DND-41 (cell line): ENCODE results near the gene NHLRC2.
"Not testable (repeated sequence)": the region's sequence is repeated elsewhere in the genome, so short reads cannot be mapped to it uniquely, and the experiment has no call there.

ENCODE experiments used
- ATAC-seq: fragments of 200-7000 bp; cut with Tn5 transposase; 3 replicates; pipeline ENCODE4 v1.9.1; 2021; ENCODE audit warnings: low read depth; ENCODE audit not compliant: insufficient read depth
- DNase-seq: peaks from one replicate; pipeline ENCODE4 v3.0.0-alpha.2; 2020
- H2AFZ ChIP-seq: 2 replicates; pipeline ENCODE4 v1.6.0; 2012; ENCODE audit warnings: low read depth, low read length
- H3K27ac ChIP-seq: 2 replicates; pipeline ENCODE4 v1.5.1; 2012; ENCODE audit warnings: low read length, inconsistent platforms
- H3K27me3 ChIP-seq: fragments of 200-600 bp; sonication (generic); 2 replicates; pipeline ENCODE4 v1.6.0; 2012; ENCODE audit warnings: low read length, mild to moderate bottlenecking, inconsistent platforms; ENCODE audit not compliant: insufficient read depth, poor library complexity
- H3K36me3 ChIP-seq: 2 replicates; pipeline ENCODE4 v1.5.1; 2012; ENCODE audit warnings: low read length, inconsistent platforms; ENCODE audit not compliant: insufficient read depth
- H3K4me1 ChIP-seq: 2 replicates; pipeline ENCODE4 v1.5.1; 2012; ENCODE audit warnings: mild to moderate bottlenecking, low read length; ENCODE audit not compliant: insufficient read depth
- H3K4me2 ChIP-seq: 2 replicates; pipeline ENCODE4 v1.6.0; 2012; ENCODE audit warnings: mild to moderate bottlenecking, moderate library complexity, low read length, inconsistent platforms; ENCODE audit not compliant: insufficient read depth
- H3K4me3 ChIP-seq, 2 experiments: fragments of 200-600 bp in 1 of 2; shearing (Covaris generic) in 1 of 2; 2 replicates each; pipeline ENCODE4 v1.5.1; 2012 to 2016; ENCODE audit warnings: inconsistent platforms in 2 of 2, low read length in 2 of 2, mild to moderate bottlenecking in 2 of 2, low read depth in 1 of 2, moderate library complexity in 1 of 2
- H3K79me2 ChIP-seq: 2 replicates; pipeline ENCODE4 v1.6.0; 2012; ENCODE audit warnings: low read length, inconsistent platforms; ENCODE audit not compliant: insufficient read depth
- H3K9ac ChIP-seq: 2 replicates; pipeline ENCODE4 v1.6.0; 2012; ENCODE audit warnings: low read depth, mild to moderate bottlenecking, inconsistent platforms, low read length, moderate library complexity
- H3K9me3 ChIP-seq: 2 replicates; pipeline ENCODE4 v1.5.1; 2012; ENCODE audit warnings: low read length, moderate library complexity, mild to moderate bottlenecking, inconsistent platforms; ENCODE audit not compliant: insufficient read depth, severe bottlenecking
- H4K20me1 ChIP-seq: 2 replicates; pipeline ENCODE4 v1.6.0; 2012; ENCODE audit warnings: low read length; ENCODE audit not compliant: insufficient read depth
- EZH2 ChIP-seq: IDR thresholded peaks from 3 replicates; pipeline ENCODE4 v1.6.1; 2012; ENCODE audit warnings: borderline replicate concordance, low read depth, mild to moderate bottlenecking, moderate library complexity, low read length, inconsistent platforms; ENCODE audit not compliant: severe bottlenecking
- TF ChIP-seq, protein P1 (sequence below): IDR thresholded peaks from 2 replicates; pipeline ENCODE4 v1.5.1; 2012; ENCODE audit warnings: borderline replicate concordance, low read length, moderate library complexity, mild to moderate bottlenecking; ENCODE audit not compliant: poor library complexity, severe bottlenecking; ENCODE audit errors: extremely low read depth

Gene NHLRC2

DNA sequence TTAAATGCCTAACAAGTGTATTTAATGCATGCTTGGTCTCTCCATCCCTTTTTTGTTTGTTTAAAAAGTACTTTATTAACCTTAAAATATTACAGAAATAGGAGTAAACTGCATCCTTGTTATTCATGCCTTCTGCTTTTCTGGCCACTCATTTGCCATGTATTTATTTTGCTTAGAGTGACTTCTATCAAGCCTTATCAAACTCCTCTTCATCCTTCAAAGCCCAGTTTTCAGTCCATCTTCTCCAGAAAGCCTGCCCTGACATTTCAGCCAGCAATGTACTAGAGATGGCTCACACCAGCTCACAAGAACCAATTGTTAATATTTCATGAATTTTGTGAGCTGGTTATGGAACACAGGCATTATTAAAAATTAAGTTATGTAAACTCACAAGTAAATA is 82.8 kb downstream of the NHLRC2 start:
- Histone ChIP-seq H3K4me3 (no peak overlapping the region), H3K9me3 (no peaks in the 10 kb centered on the region), H3K79me2 (no peaks in the 10 kb centered on the region), H3K9ac (no peak overlapping the region), H3K27ac (no peak overlapping the region), H4K20me1 (no peaks in the 10 kb centered on the region), H3K27me3 (no peaks in the 10 kb centered on the region), H3K36me3 (no peaks in the 10 kb centered on the region), H3K4me2 (no peak overlapping the region), H2AFZ (no peak overlapping the region), H3K4me1 (no peaks in the 10 kb centered on the region)
- ATAC-seq (no peak), DNase-seq (no peak)
- TF ChIP-seq, protein P1, sequence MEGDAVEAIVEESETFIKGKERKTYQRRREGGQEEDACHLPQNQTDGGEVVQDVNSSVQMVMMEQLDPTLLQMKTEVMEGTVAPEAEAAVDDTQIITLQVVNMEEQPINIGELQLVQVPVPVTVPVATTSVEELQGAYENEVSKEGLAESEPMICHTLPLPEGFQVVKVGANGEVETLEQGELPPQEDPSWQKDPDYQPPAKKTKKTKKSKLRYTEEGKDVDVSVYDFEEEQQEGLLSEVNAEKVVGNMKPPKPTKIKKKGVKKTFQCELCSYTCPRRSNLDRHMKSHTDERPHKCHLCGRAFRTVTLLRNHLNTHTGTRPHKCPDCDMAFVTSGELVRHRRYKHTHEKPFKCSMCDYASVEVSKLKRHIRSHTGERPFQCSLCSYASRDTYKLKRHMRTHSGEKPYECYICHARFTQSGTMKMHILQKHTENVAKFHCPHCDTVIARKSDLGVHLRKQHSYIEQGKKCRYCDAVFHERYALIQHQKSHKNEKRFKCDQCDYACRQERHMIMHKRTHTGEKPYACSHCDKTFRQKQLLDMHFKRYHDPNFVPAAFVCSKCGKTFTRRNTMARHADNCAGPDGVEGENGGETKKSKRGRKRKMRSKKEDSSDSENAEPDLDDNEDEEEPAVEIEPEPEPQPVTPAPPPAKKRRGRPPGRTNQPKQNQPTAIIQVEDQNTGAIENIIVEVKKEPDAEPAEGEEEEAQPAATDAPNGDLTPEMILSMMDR, result no peak
- TF ChIP-seq EZH2, result no peak

DNA sequence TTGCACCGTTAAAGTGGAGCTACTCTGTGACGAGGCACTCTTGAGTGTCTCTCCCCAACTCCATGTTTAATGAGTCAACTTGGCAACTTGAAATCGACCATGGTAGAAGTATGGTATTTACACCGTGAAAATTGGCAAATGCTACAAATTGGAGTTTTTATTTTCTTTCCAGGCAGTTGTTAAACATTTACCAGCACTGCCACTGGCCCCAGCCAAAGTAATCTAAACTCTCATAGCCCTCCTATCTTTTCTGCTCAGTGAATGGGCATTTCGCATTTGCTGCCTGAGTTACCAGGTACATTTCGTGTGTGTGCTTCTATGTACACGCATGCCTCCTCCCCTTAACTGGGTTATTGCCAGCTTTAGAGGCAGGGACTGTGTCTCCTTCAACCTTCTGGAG is 83.3 kb downstream of the NHLRC2 start:
- H3K9ac ChIP-seq, result no peak overlapping the region
- no peak for TF ChIP-seq EZH2
- H3K4me3 ChIP-seq, result no peak overlapping the region
- no peaks in the 10 kb centered on the region for H3K4me1 ChIP-seq
- no peak overlapping the region for H2AFZ ChIP-seq
- no peaks in the 10 kb centered on the region for H3K36me3 ChIP-seq
- no peak overlapping the region for H3K27ac ChIP-seq
- ATAC-seq (no peak), DNase-seq (no peak)
- H4K20me1 ChIP-seq, result no peaks in the 10 kb centered on the region
- H3K4me2 ChIP-seq, result no peak overlapping the region
- no peaks in the 10 kb centered on the region for H3K79me2 ChIP-seq
- H3K9me3 ChIP-seq, result no peaks in the 10 kb centered on the region
- H3K27me3 ChIP-seq, result no peaks in the 10 kb centered on the region

DNA sequence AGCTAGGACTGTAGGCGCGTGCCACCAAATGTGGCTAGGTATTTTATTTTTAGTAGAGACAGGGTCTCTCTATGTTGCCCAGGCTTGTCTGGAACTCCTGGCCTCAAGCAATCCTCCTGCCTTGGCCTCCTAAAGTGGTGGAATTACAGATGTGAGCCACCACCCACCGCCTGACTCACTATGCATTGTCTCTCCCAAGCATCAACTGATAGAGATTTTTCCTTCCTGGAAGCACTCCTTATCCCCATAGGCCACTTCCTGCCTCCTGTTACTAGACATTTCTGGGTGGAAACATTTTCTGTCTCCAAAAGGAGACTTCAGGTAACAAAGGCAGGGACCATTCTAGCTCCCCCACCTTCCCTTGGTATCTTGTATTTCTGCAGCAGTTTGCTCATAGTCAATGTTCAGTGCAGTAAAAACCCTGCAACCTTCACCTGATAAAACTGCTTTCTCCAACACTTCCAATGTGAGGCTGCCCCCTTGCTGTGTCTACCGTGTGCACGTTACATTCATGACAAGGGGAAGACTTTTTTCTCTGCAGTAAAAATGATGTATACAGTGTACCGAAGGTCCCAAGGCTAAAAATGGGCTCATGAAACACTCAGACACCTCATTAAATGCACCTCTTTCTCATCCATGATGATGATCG is 84.9 kb downstream of the NHLRC2 start:
- no peak overlapping the region for H3K27ac ChIP-seq
- no peak overlapping the region for H3K9ac ChIP-seq
- DNase-seq, result no peak
- no peaks in the 10 kb centered on the region for H3K27me3 ChIP-seq
- H3K79me2 ChIP-seq, result no peaks in the 10 kb centered on the region
- H3K36me3 ChIP-seq, result no peaks in the 10 kb centered on the region
- no peaks in the 10 kb centered on the region for H3K4me1 ChIP-seq
- no peak for ATAC-seq
- no peaks in the 10 kb centered on the region for H4K20me1 ChIP-seq
- no peak overlapping the region for H2AFZ ChIP-seq
- no peak overlapping the region for H3K4me3 ChIP-seq
- no peak overlapping the region for H3K4me2 ChIP-seq
- TF ChIP-seq, protein P1, result no peak
- no peak for TF ChIP-seq EZH2
- no peaks in the 10 kb centered on the region for H3K9me3 ChIP-seq

DNA sequence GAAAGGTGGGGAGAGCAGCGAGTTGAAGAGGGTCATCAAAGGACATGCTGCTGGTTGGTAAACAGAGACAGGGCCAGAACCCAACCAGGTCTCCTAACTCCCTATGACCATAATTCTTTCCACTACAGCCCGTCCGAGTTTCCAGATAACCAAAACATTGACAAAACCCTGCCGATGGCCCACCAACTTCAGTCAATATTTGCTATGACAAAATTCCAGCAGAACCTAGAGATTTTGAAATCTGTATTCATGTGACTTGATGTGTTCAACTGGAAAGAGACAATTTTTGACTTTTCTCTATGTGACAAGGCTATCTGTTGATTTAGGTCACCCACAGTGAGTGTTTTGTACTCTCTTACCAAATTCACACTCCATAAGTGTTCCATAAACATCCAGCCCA is 86.7 kb downstream of the NHLRC2 start:
- Histone ChIP-seq H4K20me1 (no peaks in the 10 kb centered on the region), H3K27me3 (no peaks in the 10 kb centered on the region), H3K27ac (no peak overlapping the region), H3K4me1 (no peaks in the 10 kb centered on the region), H3K9me3 (no peaks in the 10 kb centered on the region), H3K79me2 (no peaks in the 10 kb centered on the region), H3K36me3 (no peaks in the 10 kb centered on the region), H3K4me2 (no peak overlapping the region), H3K4me3 (no peak overlapping the region), H3K9ac (no peak overlapping the region), H2AFZ (no peak overlapping the region)
- no peak for ATAC-seq
- no peak for DNase-seq
- TF ChIP-seq, protein P1, result no peak
- TF ChIP-seq EZH2, result no peak

DNA sequence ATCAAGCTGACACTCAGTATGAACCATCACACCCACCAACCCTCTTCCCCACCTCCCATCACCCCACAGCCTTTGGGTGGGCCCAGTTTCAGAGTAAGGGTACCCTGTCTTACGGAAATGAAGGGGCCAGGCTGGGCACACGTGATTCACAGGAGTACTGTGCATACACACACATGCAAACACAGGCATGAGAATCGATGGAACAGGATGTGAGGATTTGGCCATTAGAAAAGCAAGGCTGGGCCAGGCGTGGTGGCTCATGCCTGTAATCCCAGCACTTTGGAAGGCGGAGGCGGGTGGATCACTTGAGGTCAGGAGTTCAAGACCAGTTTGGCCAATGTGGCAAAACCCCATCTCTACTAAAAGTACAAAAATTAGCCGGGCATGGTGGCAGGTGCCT is 88.7 kb downstream of the NHLRC2 start:
- H3K9ac ChIP-seq, H3K36me3 ChIP-seq, H2AFZ ChIP-seq, DNase-seq, H3K27ac ChIP-seq, H3K9me3 ChIP-seq, H3K4me3 ChIP-seq, H4K20me1 ChIP-seq, H3K4me2 ChIP-seq, ATAC-seq, H3K27me3 ChIP-seq, H3K79me2 ChIP-seq, H3K4me1 ChIP-seq: not testable (repeated sequence)
